Upper lobe of right lung (tissue), 1 donor: ENCODE data around the gene RHO. TPM values are rescaled to one million over a fixed set of nuclear protein-coding genes. Genes with fewer than 3 reads are reported as not detected.

Experiments
- ATAC-seq: fragments of 200-7000 bp; cut with Tn5 transposase; one replicate; pipeline ENCODE4 v1.9.1; 2020; ENCODE audit warnings: mild to moderate bottlenecking, moderate library complexity
- DNase-seq: peaks from one replicate; pipeline ENCODE4 v3.0.0-alpha.2; 2020
- H3K27ac ChIP-seq: fragments of 200-600 bp; one replicate; pipeline ENCODE4 v1.8.0; 2022
- H3K27me3 ChIP-seq: fragments of 200-600 bp; one replicate; pipeline ENCODE4 v1.8.0; 2022; ENCODE audit warnings: mild to moderate bottlenecking
- H3K36me3 ChIP-seq: fragments of 200-600 bp; one replicate; pipeline ENCODE4 v1.8.0; 2022
- H3K4me1 ChIP-seq: fragments of 200-600 bp; one replicate; pipeline ENCODE4 v1.8.0; 2022
- H3K4me3 ChIP-seq: fragments of 200-600 bp; one replicate; pipeline ENCODE4 v1.8.0; 2022; ENCODE audit warnings: mild to moderate bottlenecking
- H3K9me3 ChIP-seq: fragments of 200-600 bp; one replicate; pipeline ENCODE4 v1.8.0; 2022
- CTCF ChIP-seq: fragments of 200-600 bp; IDR thresholded peaks from one replicate; pipeline ENCODE4 v1.8.0; 2022; ENCODE audit warnings: antibody characterized with exemption
- intact Hi-C: fragments of 100-400 bp; cut with DNase I; formaldehyde crosslinking; loops from one replicate; pipeline ENCODE4 v1.11.0; 2022
- total RNA-seq: library from RNA; stranded (reverse); fragmentation: NEBNext Ultra II Directional; extraction: Animal tissue kit (Norgen Biotek cat#: 25700); gene quantifications from one replicate; pipeline ENCODE4 v1.2.1, GENCODE V29; 2021
- donor health status: DM: no; HTN: yes; CAD: no; lungs with severe emphysema.

Gene RHO
- total RNA-seq, 1 donor from 2014 or later: not detected

DNA sequence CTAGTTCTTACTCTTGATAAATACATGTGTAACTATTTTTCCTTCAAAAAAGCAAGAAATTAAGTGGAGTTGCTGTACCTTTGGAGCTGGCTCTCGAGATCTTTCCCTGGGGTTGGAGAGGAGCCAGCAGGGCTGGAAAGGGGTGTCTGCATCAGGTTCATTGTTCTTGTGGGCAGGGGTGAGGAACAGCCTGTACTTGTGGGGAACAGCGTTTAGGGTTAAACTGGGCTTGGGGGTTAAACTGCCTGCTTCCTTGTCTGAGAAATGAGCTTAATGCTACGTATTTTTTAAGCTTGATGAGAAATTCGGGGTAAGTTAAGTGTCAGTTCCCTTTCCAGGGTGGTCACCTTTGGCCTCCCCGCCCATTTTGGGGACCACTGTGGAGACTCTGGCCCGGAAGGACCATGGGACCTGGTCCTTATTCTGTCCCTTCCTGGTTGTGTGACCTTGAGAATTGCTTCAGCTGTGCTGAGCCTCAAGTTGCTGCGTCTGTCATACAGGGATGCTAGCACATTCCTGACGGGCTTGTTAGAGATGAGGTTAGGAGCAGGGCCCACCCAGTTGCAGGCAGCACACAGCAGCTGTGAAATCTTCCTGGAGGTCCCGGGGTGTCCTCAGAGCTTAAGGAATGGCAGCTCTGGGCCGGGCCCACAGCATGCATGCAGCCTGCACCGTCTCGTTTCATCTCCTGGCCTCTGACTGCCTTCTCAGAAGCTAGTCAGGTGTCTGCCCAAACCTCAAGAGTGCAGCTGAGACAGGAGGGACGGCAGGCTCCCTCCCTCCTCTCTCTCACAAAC, 26.1 kb downstream of the RHO start:
- DNase-seq: no peak
- H3K36me3 ChIP-seq: peaks cover 46% of the 10 kb centered on the region
- H3K9me3 ChIP-seq: no peaks in the 10 kb centered on the region
- H3K4me3 ChIP-seq: no peak overlapping the region
- peaks cover 48% of the 10 kb centered on the region for H3K4me1 ChIP-seq
- intact Hi-C loops: no loop called here
- H3K27me3 ChIP-seq: no peaks in the 10 kb centered on the region
- no peak for TF ChIP-seq CTCF
- no peak overlapping the region for H3K27ac ChIP-seq
- ATAC-seq: no peak

DNA sequence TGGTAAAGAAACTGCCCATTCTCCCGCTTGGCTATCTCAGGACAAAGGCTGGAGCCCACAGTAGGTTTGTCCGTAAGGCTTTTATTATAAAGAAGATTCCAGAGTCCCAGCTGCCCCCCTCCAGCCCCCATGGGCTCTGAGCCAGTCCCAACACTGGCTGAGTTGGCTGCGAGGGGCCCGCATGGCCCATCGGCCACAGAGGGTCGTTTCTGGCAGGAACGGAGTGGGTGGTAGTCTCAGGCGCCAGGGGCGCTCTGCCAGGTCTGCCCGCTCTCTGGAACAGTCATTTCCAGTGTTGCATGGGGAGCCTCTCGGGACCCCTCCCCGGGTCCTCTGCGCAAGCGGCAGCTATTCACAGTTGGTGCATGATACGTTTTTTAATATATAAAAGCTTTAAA, 26.7 kb downstream of the RHO start:
- ATAC-seq (no peak), DNase-seq (no peak)
- Histone ChIP-seq H3K27ac (no peak overlapping the region), H3K36me3 (peaks cover 52% of the 10 kb centered on the region), H3K27me3 (no peaks in the 10 kb centered on the region), H3K4me3 (no peak overlapping the region), H3K9me3 (no peaks in the 10 kb centered on the region), H3K4me1 (peaks cover 54% of the 10 kb centered on the region)
- intact Hi-C loops: no loop called here
- no peak for TF ChIP-seq CTCF

DNA sequence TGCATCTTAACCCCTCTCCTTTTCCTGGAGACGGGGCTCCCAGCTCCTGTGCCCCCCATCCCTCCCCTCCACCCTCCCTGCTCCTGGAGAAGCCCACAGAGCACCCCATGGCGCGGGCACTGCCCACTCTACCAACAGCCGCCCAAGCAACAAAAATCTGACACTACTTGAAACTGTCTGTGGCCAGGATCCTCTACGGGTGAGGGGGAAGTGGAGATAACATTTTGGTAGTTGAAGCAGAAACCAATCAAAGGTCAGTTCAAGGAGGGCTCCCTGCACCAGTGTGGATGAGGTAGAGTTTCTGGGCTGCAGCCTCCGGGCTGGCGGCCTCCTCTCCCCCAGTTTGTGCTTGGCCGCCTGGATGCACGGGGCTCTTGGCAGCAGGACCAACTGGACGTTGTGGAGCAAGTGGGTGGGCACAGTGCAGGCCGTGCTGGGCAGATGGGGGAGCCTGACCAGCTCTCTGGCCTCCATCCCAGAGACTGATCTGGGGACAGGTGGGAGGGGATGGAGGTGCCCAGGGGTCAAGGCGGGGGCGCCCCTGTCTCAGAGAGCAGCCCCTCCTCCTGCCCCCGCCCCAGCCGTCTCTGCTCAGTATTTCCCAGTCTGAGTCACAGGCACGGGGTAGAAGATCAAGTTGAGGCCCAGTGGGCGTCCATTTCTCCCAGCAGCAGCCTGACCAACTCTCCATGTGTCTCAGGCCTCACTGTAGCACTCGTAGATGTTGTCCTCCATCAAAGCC, 27.3 kb downstream of the RHO start:
- H3K9me3 ChIP-seq: no peaks in the 10 kb centered on the region
- H3K27ac ChIP-seq: no peak overlapping the region
- TF ChIP-seq CTCF: no peak
- intact Hi-C loops: no loop called here
- H3K4me3 ChIP-seq: no peak overlapping the region
- H3K36me3 ChIP-seq: peaks cover 58% of the 10 kb centered on the region
- H3K27me3 ChIP-seq: no peaks in the 10 kb centered on the region
- no peak for ATAC-seq
- no peak for DNase-seq
- H3K4me1 ChIP-seq: peaks cover 60% of the 10 kb centered on the region

GRCh38 chr3:129556358-129556695, 27.9 kb downstream of the RHO start:
- no peak for ATAC-seq
- TF ChIP-seq CTCF: no peak

GRCh38 chr3:129556890-129557547, 28.6 kb downstream of the RHO start:
- no peaks in the 10 kb centered on the region for H3K9me3 ChIP-seq
- DNase-seq (no peak), ATAC-seq (no peak)
- TF ChIP-seq CTCF: no peak
- H3K4me3 ChIP-seq: no peak overlapping the region
- peaks cover 68% of the 10 kb centered on the region for H3K36me3 ChIP-seq
- H3K27me3 ChIP-seq: no peaks in the 10 kb centered on the region
- H3K27ac ChIP-seq: peak overlapping the region; percentile 55
- intact Hi-C loops: no loop called here
- H3K4me1 ChIP-seq: peaks cover 72% of the 10 kb centered on the region

More at GRCh38 chr3:129556358-129556695, 27.9 kb downstream of the RHO start:
- Histone ChIP-seq H3K36me3 (peaks cover 62% of the 10 kb centered on the region), H3K27me3 (no peaks in the 10 kb centered on the region), H3K9me3 (no peaks in the 10 kb centered on the region), H3K4me1 (peaks cover 65% of the 10 kb centered on the region), H3K4me3 (no peak overlapping the region), H3K27ac (no peak overlapping the region)
- intact Hi-C loops: no loop called here
- DNase-seq: no peak
